GM19239 (cell line): ENCODE results near the gene NFS1.
A peak's percentile ranks its signal among the peaks of the same experiment; 100 is the strongest.

Source experiments
- DNase-seq: peaks from one replicate; pipeline ENCODE4 v3.0.0; 2011; ENCODE audit warnings: low spot score; ENCODE audit not compliant: insufficient read length
- FAIRE-seq: peaks from 2 replicates; lab custom pipeline; 2011; peaks lifted over from hg19 to GRCh38; lab: Jason Lieb, UNC

The NFS1 gene

DNA sequence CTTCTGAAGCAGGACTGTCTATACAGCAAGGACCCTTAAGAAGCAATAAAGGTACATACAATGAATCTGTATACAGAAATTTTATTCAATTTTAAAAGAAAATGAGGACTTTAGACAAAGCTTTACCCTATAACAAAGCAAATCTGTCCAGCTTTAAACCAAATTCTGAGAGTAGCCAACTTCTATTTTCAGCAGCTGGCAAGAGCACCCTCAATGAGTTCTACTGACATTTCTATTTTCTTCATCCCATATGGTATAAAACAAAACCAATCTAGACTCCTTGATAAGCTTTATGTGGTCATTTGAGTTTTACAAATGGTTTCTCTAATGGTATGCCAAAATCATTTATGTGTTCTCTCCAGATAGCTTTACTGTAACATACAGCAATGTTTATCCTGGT lies 47.2 kb downstream of the NFS1 start:
- FAIRE-seq (no peak), DNase-seq (no peak)

DNA sequence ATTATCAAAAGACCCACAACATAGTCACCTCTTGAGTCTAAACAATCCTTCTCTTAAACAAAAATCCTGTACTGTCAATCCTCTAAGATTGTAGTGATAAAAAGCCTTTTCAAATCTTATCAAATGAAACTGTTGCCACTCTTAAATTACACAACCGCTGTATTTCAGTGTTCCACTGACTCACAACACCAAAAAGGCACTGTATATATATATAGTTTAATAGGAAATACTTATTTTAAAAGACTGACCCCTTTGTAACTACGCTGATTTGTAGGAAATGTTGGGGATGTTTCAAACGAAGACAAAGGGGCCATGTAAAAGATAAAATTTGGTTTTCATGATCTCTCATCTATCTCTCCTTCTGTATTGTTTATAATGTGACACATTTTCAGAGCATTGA lies 48.5 kb downstream of the NFS1 start:
- DNase-seq (no peak), FAIRE-seq (no peak)

DNA sequence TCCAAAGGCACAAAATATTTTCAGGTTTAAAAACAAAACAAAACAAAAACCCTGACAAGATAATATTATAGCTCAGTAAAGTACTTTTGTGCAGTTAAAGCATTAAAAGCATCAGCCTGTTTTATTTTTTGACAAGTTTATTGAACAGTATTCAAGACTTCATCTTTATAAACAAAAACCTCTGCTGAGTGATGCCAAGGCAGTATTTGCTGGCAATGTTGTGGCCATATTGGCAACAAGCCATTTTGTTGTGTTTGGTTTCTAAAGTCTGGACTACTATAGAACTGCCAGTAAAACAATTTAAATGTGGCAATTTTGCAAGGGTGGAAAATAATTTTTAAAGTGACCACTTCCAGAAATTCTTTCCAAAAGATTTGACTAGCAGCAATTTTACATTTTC lies 50.3 kb downstream of the NFS1 start:
- DNase-seq (no peak), FAIRE-seq (peak; percentile 14)

DNA sequence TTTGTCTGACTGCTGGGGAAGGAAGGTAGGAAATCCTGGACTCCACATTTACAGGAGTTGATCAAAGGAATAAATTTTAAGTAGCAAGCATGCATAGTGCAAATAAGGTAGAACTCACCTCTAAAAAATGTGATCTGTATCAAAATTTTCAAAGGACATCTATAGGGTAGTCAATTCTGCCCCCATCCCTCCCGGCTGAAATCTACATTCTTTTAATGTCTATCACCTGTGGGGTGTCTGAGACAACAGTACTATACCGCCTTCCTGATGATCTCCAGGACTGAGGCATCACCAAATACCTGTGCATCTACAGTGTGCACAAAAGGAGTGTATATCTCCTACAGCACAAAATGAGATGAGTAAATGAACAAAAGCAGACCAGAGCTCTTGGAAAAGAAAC lies 54.3 kb downstream of the NFS1 start:
- FAIRE-seq (no peak), DNase-seq (no peak)

DNA sequence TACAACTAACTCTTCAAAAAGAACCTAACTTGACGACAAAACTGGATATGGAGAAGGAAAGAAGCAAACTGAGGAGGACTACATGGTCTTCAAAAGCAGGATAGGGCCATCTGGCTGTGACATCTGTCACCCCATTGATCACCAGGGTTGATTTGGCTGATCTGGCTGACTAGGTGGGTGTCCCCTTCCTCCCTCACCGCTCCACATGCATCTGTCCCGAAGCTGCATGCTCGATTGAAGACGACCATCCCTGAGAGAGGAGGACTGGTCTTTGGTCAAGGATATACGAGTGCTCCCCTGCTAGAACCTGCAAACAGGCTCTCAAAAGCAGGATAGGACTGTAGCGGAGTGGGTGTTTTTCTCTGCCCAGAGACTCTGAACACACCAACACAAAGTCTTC lies 56.1 kb downstream of the NFS1 start:
- DNase-seq (no peak), FAIRE-seq (no peak)

DNA sequence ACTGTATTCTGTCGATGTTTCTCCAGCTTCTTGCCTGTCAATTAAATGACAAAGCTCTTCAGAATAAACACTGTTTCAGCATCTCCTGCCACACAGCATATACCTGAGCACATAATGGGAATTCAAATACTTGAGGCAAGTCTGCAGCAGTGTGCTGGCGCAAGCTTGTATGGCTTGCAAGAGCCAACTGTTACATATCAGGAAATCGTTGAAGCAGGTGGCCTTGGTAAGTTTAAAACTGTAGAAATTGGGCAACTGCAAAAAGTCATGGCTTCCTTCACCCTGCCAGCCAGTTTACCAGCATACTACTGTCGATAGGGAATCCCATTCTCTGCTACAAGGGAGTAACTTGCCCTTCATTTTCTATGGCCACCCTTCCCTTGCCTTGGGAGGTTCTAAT lies 57.4 kb downstream of the NFS1 start:
- no peak for FAIRE-seq
- DNase-seq = no peak

DNA sequence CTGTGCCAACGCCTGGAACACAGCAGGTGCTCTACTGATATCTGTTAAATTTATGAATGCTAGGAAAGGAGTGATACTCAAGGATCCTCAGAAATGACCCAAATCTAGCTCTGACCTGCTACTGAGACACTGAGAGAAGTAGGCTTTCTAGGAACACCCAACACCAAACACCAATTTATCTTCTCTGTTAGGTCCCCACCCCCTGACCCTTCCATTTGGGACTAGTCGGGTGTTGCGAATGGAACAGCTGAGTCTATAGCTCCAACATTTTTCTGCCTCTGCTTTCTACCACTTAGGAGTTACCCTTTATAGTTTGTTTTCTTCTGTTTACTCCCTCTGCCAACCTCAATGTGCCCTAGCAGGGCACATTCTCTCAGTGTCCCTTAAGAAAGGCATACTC lies 58.4 kb downstream of the NFS1 start:
- FAIRE-seq = no peak
- DNase-seq = no peak

DNA sequence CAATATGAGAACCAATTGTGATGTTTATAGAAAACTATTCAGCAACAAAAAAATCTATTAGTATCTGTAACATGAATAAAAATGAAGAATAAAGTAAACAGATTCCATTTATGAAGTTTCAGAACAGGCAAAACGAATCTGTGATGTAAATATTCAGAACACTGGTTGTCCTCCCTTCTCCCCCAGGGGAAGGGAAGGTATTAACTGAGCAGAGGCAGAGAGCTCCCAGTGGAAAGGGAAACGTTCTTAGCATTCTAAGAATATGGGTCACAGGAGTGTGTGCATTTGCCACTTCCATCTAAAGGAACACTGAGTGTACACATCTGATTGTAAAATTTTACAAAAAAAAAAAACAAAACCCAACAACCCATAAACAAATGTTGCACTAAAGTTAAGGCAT lies 60.4 kb downstream of the NFS1 start:
- FAIRE-seq (no peak), DNase-seq (no peak)

DNA sequence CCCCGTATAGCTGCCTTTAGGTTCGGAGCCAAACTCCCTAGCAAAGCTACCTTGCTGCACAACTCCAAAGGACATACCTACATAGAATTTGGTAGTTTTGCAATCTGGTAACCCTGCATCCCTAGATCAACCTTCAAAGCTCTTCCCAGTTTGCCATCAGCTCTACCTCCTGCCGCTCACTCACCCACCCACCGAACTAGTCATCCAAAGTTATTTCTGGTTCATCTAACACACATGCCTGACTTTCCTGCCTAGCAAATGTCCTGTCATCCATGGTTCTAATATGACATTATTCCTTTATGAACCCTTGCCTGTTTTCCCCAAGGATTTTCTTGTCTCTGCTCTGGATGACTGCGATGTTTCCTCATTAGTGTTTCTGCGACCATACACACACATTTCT lies 61.9 kb downstream of the NFS1 start:
- FAIRE-seq = no peak

DNA sequence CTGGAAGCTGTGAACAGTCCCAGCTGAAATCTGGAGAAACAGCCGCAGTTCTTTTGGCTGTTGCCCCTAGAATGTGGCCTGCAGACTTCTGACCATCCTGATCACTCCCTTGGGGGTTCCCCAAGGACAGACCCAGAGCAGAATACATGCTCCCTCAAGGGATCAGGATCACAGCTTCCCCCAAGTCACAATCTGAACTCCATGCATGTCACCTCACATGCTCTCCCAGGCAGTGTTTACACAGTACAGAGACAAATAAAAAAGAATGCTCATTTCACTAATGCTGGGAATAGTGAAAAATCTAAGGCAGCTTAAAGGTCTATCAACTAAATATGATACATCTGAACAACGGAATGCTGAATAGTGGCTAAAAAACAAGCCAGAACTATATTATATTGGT lies 63.1 kb downstream of the NFS1 start:
- no peak for FAIRE-seq
- no peak for DNase-seq

More for the DNA sequence above, 61.9 kb downstream of the NFS1 start:
- DNase-seq = no peak

DNA sequence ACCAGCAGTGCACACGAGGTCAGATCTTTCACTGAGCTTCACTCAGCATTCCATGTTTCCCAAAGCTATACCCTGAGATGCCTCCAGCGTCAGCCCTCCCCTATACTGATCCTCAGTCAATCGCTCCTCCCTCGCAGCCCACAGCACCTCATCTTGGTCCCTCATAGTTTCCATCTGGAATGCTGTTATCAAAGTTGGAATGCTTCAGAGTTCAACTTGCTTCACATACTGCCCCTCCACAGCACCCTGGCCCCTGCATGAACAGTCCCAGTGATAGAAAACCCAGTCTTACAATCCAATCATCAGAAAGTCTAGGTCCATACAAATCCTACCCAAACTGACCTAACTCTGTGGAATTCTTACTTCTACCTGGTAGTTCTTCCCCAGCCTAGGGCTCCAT lies 63.5 kb downstream of the NFS1 start:
- FAIRE-seq = no peak
- DNase-seq = no peak

DNA sequence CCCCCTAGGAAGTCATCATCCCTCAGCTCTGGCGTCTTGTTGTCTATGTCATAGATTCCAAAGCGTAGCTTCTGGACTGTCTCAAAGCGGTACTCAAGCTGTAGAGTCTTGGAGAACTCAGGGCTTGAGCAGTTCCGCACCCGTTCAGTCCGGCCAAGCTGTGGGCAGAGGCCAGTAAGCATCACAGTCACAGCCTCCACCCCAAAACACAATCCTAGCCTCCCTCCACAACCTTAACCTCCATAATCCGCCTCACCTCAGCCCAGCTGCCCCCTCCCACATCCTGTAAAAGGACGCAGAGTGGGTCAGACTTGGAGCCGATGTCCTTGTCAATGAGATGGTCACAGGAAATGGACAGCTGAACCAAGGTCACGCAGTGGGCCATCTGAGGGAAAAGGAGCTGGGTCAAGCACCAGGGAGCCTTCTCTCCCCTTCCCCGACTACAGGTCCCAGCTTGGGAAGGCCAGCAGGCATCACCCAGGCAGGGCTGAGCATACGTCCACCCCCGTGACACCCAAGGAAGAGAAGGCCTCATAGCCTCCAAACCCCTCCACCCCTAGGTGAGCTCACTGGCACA lies 66.5 kb downstream of the NFS1 start:
- DNase-seq (no peak), FAIRE-seq (no peak)

DNA sequence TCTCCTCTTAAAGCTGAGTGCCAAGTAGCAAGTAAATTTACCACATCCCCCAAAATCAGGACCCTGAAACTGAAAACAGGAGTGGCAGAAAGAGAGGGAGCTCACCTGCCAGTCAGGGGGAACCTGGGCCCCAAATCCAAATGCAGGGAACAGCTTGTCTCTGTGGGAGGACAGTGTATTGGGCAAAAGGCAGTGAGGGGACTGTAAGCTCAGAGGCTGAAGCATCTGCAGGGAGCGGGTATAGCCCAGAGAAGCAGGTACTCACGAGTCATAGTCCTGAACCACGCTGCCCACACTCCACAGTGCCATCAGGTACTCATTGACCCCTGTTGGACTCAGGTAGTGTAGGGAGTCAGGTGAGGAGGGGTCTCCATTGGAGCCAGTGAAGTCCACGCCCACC lies 68.5 kb downstream of the NFS1 start:
- no peak for FAIRE-seq
- DNase-seq = no peak

DNA sequence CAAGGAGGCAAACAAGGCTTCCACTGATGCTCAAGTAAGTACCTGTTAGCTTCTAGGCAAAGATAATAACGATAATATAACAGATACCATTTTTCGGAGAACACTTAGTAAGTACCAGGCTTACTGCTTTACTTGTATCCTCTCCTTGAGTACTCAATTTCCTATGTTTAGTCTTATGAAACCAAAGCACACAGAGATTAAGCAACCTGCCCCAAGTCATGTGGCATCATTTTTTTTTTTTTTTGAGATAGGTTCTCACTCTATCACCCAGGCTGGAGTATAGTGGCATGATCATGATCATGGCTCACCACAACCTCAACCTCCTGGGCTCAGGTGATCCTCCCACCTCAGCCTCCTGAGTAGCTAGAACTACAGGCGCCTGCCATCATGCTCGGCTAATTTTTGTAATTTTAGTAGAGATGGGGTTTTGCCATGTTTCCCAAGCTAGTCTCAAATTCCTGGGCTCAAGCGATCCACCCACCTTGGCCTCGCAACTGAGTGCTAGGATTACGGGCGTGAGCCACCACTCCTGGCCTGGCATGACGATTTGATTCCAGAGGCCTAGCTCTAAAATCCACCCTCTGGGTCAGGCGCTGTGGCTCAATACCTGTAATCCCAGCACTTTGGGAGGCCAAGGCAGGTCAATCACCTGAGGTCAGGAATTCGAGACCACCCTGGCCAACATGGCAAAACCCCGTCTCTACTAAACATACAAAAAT lies 69.6 kb downstream of the NFS1 start:
- DNase-seq (no peak), FAIRE-seq (no peak)

DNA sequence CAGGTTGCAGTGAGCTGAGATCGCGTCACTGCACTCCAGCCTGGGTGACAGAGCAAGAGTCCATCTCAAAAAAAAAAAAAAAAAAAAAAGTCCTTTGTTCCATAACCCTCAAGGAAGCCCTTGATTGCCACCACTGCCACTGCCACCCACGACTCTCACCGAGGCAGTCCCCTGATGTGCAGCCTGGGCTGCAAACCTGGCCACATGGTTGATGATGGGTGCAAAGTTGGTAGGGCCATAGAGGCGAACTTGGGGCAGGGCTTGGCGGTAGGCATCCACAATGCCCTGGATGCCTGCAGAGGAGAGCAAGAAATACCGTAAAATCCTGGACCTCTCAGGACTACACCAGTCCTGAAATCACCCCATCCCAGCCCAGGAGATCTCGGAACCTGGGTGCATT lies 72.0 kb downstream of the NFS1 start:
- FAIRE-seq (no peak), DNase-seq (no peak)

DNA sequence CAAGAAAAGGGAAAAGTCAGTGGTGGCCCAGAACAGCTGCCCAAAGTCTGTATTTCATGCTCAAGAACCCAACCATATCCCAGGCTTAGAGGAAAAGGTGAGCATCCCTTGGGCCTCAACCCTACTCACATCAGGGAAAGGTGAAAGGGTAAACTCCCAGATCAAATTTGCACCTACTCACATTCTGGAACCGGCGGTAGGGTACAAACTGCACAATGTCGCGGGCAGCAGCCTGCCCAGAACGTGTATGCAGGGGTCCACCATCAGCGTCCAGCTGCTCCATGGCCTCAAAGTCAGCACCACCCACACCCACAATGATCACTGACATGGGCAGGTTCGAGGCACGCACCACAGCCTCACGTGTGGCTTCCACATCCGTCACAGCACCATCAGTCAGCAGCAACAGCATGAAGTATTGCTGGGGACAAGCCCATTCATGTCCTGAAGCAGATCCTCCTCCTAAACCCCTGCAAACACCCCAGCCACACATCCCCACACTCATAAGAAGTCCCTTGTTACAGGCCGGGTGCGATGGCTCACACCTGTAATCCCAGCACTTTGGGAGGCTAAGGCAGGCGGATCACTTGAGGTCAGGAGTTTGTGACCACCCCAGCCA lies 72.7 kb downstream of the NFS1 start:
- FAIRE-seq = no peak
- no peak for DNase-seq

DNA sequence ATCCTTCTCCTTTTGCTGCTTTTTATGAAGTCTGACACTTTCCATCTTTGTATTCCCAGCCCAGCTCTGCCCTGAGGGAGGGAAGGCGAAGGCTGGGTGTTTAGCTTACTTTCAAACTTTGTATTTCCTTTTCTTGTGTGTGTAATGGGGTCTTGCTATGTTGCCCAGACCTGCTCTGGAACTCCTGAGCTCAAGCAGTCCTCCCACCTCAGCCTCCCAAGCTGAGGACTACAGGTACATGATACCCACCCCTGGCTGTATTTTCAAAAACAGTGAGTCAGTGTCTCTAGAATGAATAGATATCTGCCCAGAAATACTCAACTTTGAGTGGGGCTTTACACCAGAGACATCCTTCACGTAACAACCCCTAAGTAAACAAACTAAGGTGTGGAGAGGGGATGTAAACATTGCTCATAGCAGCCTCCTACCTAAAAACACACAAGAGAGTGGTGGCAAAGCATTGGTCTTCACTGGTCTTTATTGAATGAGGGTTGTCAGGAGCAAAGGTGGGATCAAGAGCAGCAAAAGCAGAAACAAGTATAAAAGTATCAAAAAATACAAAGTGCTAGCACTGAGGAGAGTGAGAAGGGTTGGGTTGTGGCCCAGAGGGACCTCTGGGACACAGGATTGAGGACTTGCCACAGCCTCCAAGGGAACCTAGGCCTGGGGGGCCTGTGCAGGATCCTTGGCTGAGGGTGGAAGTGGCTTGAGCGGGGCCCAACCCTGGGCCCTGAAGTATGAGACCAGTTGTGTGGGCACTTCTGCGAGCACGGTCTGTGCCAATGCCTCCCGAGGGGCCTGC lies 73.4 kb downstream of the NFS1 start:
- FAIRE-seq (no peak), DNase-seq (no peak)

DNA sequence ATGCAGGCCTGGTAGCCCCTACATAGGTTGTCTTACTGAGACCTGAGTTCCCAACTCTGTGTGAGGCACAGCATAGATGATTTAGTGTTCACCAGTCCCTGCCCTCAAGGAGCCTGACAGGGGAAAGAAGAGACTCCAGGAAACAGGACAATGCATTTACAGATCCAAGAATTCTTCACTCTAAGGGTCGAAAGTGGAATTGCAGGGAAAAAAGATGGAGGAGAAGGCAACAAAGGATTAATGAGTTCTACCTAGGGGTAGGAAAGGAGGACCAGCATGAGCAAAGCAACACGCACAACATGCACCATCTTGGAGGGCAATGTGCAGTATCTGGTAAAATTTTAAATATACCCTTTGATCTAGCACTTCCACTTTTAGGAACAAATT lies 77.6 kb downstream of the NFS1 start:
- DNase-seq (no peak), FAIRE-seq (no peak)

DNA sequence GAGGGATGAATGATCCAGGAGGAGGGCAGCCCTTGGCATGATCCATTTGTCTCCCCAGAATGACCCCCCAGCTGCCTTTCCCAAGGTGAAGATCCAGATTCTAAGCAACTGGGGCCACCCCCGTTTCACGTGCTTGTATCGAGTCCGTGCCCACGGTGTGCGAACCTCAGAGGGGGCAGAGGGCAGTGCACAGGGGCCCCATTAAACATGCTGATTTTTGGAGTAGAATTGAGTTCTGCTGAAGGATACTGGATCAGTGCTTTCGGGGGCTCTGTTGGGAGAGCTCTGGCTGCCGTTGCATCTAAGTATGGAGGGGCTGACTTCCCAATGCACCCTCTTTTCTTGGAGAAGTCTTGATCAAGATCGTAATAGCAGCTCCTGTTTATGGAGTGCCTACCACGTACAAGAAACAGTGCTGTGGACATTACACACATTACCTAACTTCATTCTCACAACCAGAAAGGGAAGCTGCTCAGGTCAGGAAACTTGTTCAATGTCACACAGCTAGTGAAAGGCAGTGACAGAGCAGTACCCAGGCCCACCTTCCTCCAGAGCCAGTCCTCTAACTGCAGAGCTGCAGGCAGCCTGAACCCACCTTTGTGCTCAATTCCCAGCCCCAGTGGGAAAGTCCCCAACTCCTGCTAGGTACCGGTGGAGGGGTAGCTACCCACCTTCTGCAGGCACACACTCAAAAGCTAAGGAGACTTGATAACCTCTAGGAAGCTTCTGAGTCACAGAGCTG lies 78.2 kb downstream of the NFS1 start:
- DNase-seq (no peak), FAIRE-seq (no peak)
